ENCODE data around the gene RPS15.

RPS15 gene

DNA sequence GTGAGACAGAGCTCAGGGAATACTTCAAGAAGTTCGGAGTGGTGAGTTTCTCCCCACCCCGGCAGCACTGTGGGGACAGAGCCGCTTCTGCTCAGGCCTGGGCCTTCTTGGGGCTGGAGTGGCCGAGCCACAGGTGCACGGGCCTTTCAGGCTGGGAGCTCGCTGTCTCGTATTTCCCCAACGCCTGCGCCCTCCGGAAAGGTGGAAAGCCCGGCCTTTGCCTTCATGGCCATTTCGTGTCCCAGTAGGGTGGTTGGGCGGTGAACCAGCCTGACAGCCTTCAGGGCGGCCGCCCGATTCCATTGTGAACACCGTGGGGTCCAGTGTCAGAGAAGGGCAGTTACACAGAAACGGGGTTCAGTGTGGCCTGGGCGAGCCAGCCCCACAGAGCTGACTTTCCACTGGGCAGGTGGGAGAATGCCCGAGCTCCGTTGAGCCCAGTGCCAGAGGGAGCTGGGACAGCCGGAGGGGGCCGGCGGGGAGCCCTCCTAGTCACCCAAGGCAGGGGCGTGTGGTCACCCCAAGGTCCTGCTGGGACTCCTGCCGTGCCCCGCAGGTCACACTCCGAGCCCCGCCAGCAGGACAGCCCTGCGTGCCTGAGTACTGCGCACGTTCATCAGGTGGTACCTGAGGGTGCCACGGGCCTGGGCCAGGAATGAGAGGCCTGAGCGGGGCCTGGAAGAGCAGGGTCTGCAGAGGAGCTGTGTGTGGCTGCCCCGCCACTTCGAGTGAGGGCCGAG is 16.8 kb upstream of the RPS15 start:
- Histone ChIP-seq H4K20me1 (ENCODE audit: control insufficient read depth, insufficient read depth, low read depth, low read length) (peaks cover 4% of the 10 kb centered on the region; the same call in 1 of the 2 replicates), H3K9me2 (replicated peaks; ENCODE audit: control insufficient read depth, low read length) (no peaks in the 10 kb centered on the region), H3F3A (ENCODE audit: control insufficient read depth, insufficient read depth) (no peaks in the 10 kb centered on the region), H3K27me3 (ENCODE audit: control insufficient read depth, low read length) (no peaks in the 10 kb centered on the region), H3K27ac (ENCODE audit: low read depth, low read length) (no peak overlapping the region), H3K4me1 (ENCODE audit: control insufficient read depth, low read length) (no peaks in the 10 kb centered on the region), H3K79me2 (ENCODE audit: control insufficient read depth, low read length) (peaks cover 90% of the 10 kb centered on the region), H3K36me3 (ENCODE audit: control insufficient read depth, low read length) (peaks cover 95% of the 10 kb centered on the region), H3K9me3 (ENCODE audit: control insufficient read depth, insufficient read depth, low read length) (no peaks in the 10 kb centered on the region), H3K4me2 (ENCODE audit: low read length) (no peak overlapping the region), H3K4me3 (ENCODE audit: low read length) (no peak overlapping the region)
- no peak for TF ChIP-seq EZH2phosphoT487 (IDR thresholded peaks at IDR 0.05; ENCODE audit: borderline replicate concordance, low read length)
- TF ChIP-seq, protein P1, sequence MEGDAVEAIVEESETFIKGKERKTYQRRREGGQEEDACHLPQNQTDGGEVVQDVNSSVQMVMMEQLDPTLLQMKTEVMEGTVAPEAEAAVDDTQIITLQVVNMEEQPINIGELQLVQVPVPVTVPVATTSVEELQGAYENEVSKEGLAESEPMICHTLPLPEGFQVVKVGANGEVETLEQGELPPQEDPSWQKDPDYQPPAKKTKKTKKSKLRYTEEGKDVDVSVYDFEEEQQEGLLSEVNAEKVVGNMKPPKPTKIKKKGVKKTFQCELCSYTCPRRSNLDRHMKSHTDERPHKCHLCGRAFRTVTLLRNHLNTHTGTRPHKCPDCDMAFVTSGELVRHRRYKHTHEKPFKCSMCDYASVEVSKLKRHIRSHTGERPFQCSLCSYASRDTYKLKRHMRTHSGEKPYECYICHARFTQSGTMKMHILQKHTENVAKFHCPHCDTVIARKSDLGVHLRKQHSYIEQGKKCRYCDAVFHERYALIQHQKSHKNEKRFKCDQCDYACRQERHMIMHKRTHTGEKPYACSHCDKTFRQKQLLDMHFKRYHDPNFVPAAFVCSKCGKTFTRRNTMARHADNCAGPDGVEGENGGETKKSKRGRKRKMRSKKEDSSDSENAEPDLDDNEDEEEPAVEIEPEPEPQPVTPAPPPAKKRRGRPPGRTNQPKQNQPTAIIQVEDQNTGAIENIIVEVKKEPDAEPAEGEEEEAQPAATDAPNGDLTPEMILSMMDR (IDR thresholded peaks at IDR 0.05; ENCODE audit: low read depth, low read length, poor library complexity, severe bottlenecking) = no peak

- TF ChIP-seq, protein P1 (IDR thresholded peaks at IDR 0.05; ENCODE audit: low read depth, low read length, poor library complexity, severe bottlenecking) = no peak
- TF ChIP-seq EZH2phosphoT487 (IDR thresholded peaks at IDR 0.05; ENCODE audit: borderline replicate concordance, low read length) = no peak
- H4K20me1 ChIP-seq (ENCODE audit: control insufficient read depth, insufficient read depth, low read depth, low read length) = no peaks in the 10 kb centered on the region; the same call in 1 of the 2 replicates
- no peaks in the 10 kb centered on the region for H3K9me3 ChIP-seq (ENCODE audit: control insufficient read depth, insufficient read depth, low read length)
- H3K27me3 ChIP-seq (ENCODE audit: control insufficient read depth, low read length) = no peaks in the 10 kb centered on the region
- H3K27ac ChIP-seq (ENCODE audit: low read depth, low read length) = no peak overlapping the region
- H3F3A ChIP-seq (ENCODE audit: control insufficient read depth, insufficient read depth) = no peaks in the 10 kb centered on the region
- H3K79me2 ChIP-seq (ENCODE audit: control insufficient read depth, low read length) = peaks cover 86% of the 10 kb centered on the region
- no peak overlapping the region for H3K4me2 ChIP-seq (ENCODE audit: low read length)
- no peaks in the 10 kb centered on the region for H3K4me1 ChIP-seq (ENCODE audit: control insufficient read depth, low read length)
- peaks cover 95% of the 10 kb centered on the region for H3K36me3 ChIP-seq (ENCODE audit: control insufficient read depth, low read length)
- H3K4me3 ChIP-seq (ENCODE audit: low read length) = no peak overlapping the region
- no peaks in the 10 kb centered on the region for H3K9me2 ChIP-seq (replicated peaks; ENCODE audit: control insufficient read depth, low read length)
Observed at GRCh38 chr19:1421958-1422305, 16.3 kb upstream of the RPS15 start.

DNA sequence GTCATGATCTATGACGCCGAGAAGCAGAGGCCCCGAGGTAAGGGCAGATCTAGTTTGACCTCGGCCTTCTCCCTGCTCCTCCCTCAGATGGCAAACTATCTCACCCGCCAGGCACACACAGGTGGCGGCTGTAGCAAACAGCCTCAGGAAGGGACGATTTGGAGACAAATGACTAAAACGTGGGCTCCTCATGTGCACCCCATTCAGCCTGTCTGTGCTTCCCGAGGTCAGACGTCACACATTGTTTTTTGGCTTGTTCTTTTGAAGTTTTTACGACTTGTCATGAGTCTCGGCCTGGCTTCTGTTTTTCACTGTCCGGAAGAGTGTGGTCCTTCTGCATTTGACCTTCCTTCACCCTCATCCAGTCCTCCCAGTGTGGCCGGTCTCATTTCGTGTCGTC is 15.8 kb upstream of the RPS15 start:
- Histone ChIP-seq H3F3A (ENCODE audit: control insufficient read depth, insufficient read depth) (no peaks in the 10 kb centered on the region), H3K36me3 (ENCODE audit: control insufficient read depth, low read length) (peaks cover 95% of the 10 kb centered on the region), H3K4me2 (ENCODE audit: low read length) (no peak overlapping the region), H4K20me1 (ENCODE audit: control insufficient read depth, insufficient read depth, low read depth, low read length) (no peaks in the 10 kb centered on the region; the same call in 1 of the 2 replicates), H3K4me1 (ENCODE audit: control insufficient read depth, low read length) (no peaks in the 10 kb centered on the region), H3K9me3 (ENCODE audit: control insufficient read depth, insufficient read depth, low read length) (no peaks in the 10 kb centered on the region), H3K9me2 (replicated peaks; ENCODE audit: control insufficient read depth, low read length) (no peaks in the 10 kb centered on the region), H3K27ac (ENCODE audit: low read depth, low read length) (no peak overlapping the region), H3K4me3 (ENCODE audit: low read length) (no peak overlapping the region), H3K27me3 (ENCODE audit: control insufficient read depth, low read length) (no peaks in the 10 kb centered on the region), H3K79me2 (ENCODE audit: control insufficient read depth, low read length) (peaks cover 84% of the 10 kb centered on the region)
- TF ChIP-seq, protein P1 (IDR thresholded peaks at IDR 0.05; ENCODE audit: low read depth, low read length, poor library complexity, severe bottlenecking) = no peak
- no peak for TF ChIP-seq EZH2phosphoT487 (IDR thresholded peaks at IDR 0.05; ENCODE audit: borderline replicate concordance, low read length)

Measured in DOHH2 (cell line).